ENCODE results near the gene CNKSR2. TPM values are rescaled to one million over a fixed set of nuclear protein-coding genes. Genes with fewer than 3 reads are reported as not detected.

Gene CNKSR2
- total RNA-seq, 1 experiment from 2014 or later, result 1.5 TPM

GRCh38 chrX:21612154-21612553, 237.9 kb downstream of the CNKSR2 start:
- no peaks in the 10 kb centered on the region for H3K9me2 ChIP-seq (ENCODE audit: insufficient read depth)
- no peaks in the 10 kb centered on the region for H3K4me1 ChIP-seq (replicated peaks; ENCODE audit: insufficient read depth)
- no peaks in the 10 kb centered on the region for H3K9me3 ChIP-seq (ENCODE audit: insufficient read depth, low read depth)
- H4K20me1 ChIP-seq (ENCODE audit: insufficient read depth), result no peaks in the 10 kb centered on the region
- DNase-seq, result no peak
- ChIA-PET CTCF (no interaction called here), POLR2A (ENCODE audit: unreplicated experiment) (no interaction called here)
- no peaks in the 10 kb centered on the region for H3K36me3 ChIP-seq (ENCODE audit: low read depth)
- H3K79me2 ChIP-seq (ENCODE audit: low read depth), result no peaks in the 10 kb centered on the region
- no peaks in the 10 kb centered on the region for H3K27me3 ChIP-seq (ENCODE audit: insufficient read depth, low read depth)
- intact Hi-C loops (cut with micrococcal nuclease; ENCODE audit: unreplicated experiment), result no loop called here
- H3K4me2 ChIP-seq, result no peak overlapping the region
- H2AFZ ChIP-seq, result no peak overlapping the region
- H3F3A ChIP-seq (ENCODE audit: insufficient read depth, low read depth), result no peaks in the 10 kb centered on the region
- H3K27ac ChIP-seq, result no peak overlapping the region
- H3K4me3 ChIP-seq, result no peak overlapping the region
- TF ChIP-seq EZH2 (IDR thresholded peaks at IDR 0.05; ENCODE audit: low read depth) (no peak), CTCF (conservative IDR thresholded peaks at IDR 0.05) (no peak)
- BruUV-seq (replicated peaks), result no TSS peak

GRCh38 chrX:21616386-21616785, 242.2 kb downstream of the CNKSR2 start:
- H3K27ac ChIP-seq, result no peak overlapping the region
- H3F3A ChIP-seq (ENCODE audit: insufficient read depth, low read depth), result no peaks in the 10 kb centered on the region
- CTCF ChIA-PET, result no interaction called here
- H3K9me2 ChIP-seq (ENCODE audit: insufficient read depth), result no peaks in the 10 kb centered on the region
- H3K4me3 ChIP-seq, result no peak overlapping the region
- no peak overlapping the region for H2AFZ ChIP-seq
- intact Hi-C loops (cut with micrococcal nuclease; ENCODE audit: unreplicated experiment), result no loop called here
- no peak for DNase-seq
- no peaks in the 10 kb centered on the region for H3K79me2 ChIP-seq (ENCODE audit: low read depth)
- no peaks in the 10 kb centered on the region for H3K4me1 ChIP-seq (replicated peaks; ENCODE audit: insufficient read depth)
- H4K20me1 ChIP-seq (ENCODE audit: insufficient read depth), result no peaks in the 10 kb centered on the region
- H3K4me2 ChIP-seq, result no peak overlapping the region
- H3K36me3 ChIP-seq (ENCODE audit: low read depth), result no peaks in the 10 kb centered on the region
- H3K27me3 ChIP-seq (ENCODE audit: insufficient read depth, low read depth), result no peaks in the 10 kb centered on the region
- POLR2A ChIA-PET (ENCODE audit: unreplicated experiment), result no interaction called here
- BruUV-seq (replicated peaks), result no TSS peak
- TF ChIP-seq CTCF (conservative IDR thresholded peaks at IDR 0.05) (no peak), EZH2 (IDR thresholded peaks at IDR 0.05; ENCODE audit: low read depth) (no peak)
- no peaks in the 10 kb centered on the region for H3K9me3 ChIP-seq (ENCODE audit: insufficient read depth, low read depth)

- H3K79me2 ChIP-seq (ENCODE audit: low read depth), result no peaks in the 10 kb centered on the region
- no peak overlapping the region for H3K4me3 ChIP-seq
- H3K4me1 ChIP-seq (replicated peaks; ENCODE audit: insufficient read depth), result no peaks in the 10 kb centered on the region
- intact Hi-C loops (cut with micrococcal nuclease; ENCODE audit: unreplicated experiment), result no loop called here
- ChIA-PET POLR2A (ENCODE audit: unreplicated experiment) (no interaction called here), CTCF (no interaction called here)
- H3K27ac ChIP-seq, result no peak overlapping the region
- no peaks in the 10 kb centered on the region for H3K36me3 ChIP-seq (ENCODE audit: low read depth)
- H4K20me1 ChIP-seq (ENCODE audit: insufficient read depth), result no peaks in the 10 kb centered on the region
- no peak overlapping the region for H3K4me2 ChIP-seq
- no peaks in the 10 kb centered on the region for H3F3A ChIP-seq (ENCODE audit: insufficient read depth, low read depth)
- DNase-seq, result no peak
- TF ChIP-seq CTCF (conservative IDR thresholded peaks at IDR 0.05), result no peak
- TF ChIP-seq EZH2 (IDR thresholded peaks at IDR 0.05; ENCODE audit: low read depth), result no peak
- no peaks in the 10 kb centered on the region for H3K27me3 ChIP-seq (ENCODE audit: insufficient read depth, low read depth)
- H2AFZ ChIP-seq, result no peak overlapping the region
- no TSS peak for BruUV-seq (replicated peaks)
- no peaks in the 10 kb centered on the region for H3K9me3 ChIP-seq (ENCODE audit: insufficient read depth, low read depth)
- H3K9me2 ChIP-seq (ENCODE audit: insufficient read depth), result no peaks in the 10 kb centered on the region
Observed at GRCh38 chrX:21620234-21620633, 246.0 kb downstream of the CNKSR2 start.
